Measurements from ENCODE around the gene FAM89B. TPM values are rescaled to one million over a fixed set of nuclear protein-coding genes. Genes with fewer than 3 reads are reported as not detected.

Gene FAM89B
- total and polyA plus RNA-seq, 2 donors (not counting 1 experiment from before 2014, with no cell fraction given) = 17.5 to 18.2 TPM

- Histone ChIP-seq H3K9me3 (ENCODE audit: control insufficient read depth, insufficient read depth, low read depth, low read length) (no peaks in the 10 kb centered on the region), H4K20me1 (ENCODE audit: control insufficient read depth, extremely low read depth, insufficient read depth, low read length) (no peaks in the 10 kb centered on the region), H3K27ac (ENCODE audit: insufficient read depth, low read length) (no peak within 1 kb of the TSS), H3K79me2 (ENCODE audit: control insufficient read depth, insufficient read depth, low read length) (no peaks in the 10 kb centered on the region), H3K27me3 (ENCODE audit: control insufficient read depth, insufficient read depth, low read length) (no peaks in the 10 kb centered on the region), H3K4me1 (ENCODE audit: control insufficient read depth, extremely low read depth, insufficient read depth, low read length) (no peaks in the 10 kb centered on the region), H3K4me2 (ENCODE audit: extremely low read depth, insufficient read depth, low read length) (no peak within 1 kb of the TSS), H3K4me3 (replicated peaks in 1 of 4; ENCODE audit: control extremely low read depth in 1 of 4, insufficient read depth in 1 of 4, low read depth in 3 of 4, low read length in 4 of 4) (no peak within 1 kb of the TSS), H3K9ac (ENCODE audit: insufficient read depth, low read length) (no peak within 1 kb of the TSS), H3K36me3 (ENCODE audit: control insufficient read depth, insufficient read depth, low read length) (peaks cover 20% of the 10 kb centered on the region), H2AFZ (ENCODE audit: low read length) (no peak within 1 kb of the TSS)
- peak in 1 of 2 donors; percentile 28 for DNase-seq (ENCODE audit: low read depth in 2 of 2)
- TF ChIP-seq EZH2 (IDR thresholded peaks at IDR 0.05; ENCODE audit: low read length, missing control alignments) (no peak), CTCF (conservative IDR thresholded peaks at IDR 0.05 in 1 of 2, IDR thresholded peaks at IDR 0.05 in 1 of 2; ENCODE audit: low read depth in 1 of 2, low read length in 2 of 2) (no peak)
Observed at GRCh38 chr11:65595543-65596281, 23.4 kb downstream of the FAM89B start, which contains the start of gene KCNK7. Gene KCNK7, minus strand, starts transcription at chr11:65595800. Its CDS starts 28 bp downstream, at chr11:65595772.

DNA sequence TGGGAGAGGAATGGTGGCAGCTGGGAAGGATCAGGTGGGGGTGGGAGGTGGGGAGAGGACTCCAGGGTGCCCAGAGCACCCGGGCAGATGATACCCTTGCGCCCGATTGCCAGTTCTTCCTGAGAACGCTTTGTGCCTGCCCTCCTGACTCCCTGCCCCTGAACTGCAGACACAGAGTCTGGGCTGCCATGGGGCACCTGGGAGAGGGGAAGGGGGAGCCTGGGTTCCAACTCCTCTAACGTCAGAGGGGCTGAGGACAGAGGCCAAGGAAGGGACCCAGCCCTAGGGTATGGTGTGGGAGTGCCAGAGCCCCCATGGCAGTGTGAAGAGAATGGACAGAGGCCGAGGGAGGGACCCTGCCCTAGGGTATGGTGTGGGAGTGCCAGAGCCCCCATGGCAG is 24.2 kb downstream of the FAM89B start:
- Histone ChIP-seq H3K79me2 (ENCODE audit: control insufficient read depth, insufficient read depth, low read length) (no peaks in the 10 kb centered on the region), H3K4me2 (ENCODE audit: extremely low read depth, insufficient read depth, low read length) (no peak overlapping the region), H3K9ac (ENCODE audit: insufficient read depth, low read length) (no peak overlapping the region), H4K20me1 (ENCODE audit: control insufficient read depth, extremely low read depth, insufficient read depth, low read length) (no peaks in the 10 kb centered on the region), H3K9me3 (ENCODE audit: control insufficient read depth, insufficient read depth, low read depth, low read length) (no peaks in the 10 kb centered on the region), H3K27me3 (ENCODE audit: control insufficient read depth, insufficient read depth, low read length) (no peaks in the 10 kb centered on the region), H3K4me3 (replicated peaks in 1 of 4; ENCODE audit: control extremely low read depth in 1 of 4, insufficient read depth in 1 of 4, low read depth in 3 of 4, low read length in 4 of 4) (no peak overlapping the region), H2AFZ (ENCODE audit: low read length) (no peak overlapping the region), H3K4me1 (ENCODE audit: control insufficient read depth, extremely low read depth, insufficient read depth, low read length) (no peaks in the 10 kb centered on the region), H3K27ac (ENCODE audit: insufficient read depth, low read length) (no peak overlapping the region), H3K36me3 (ENCODE audit: control insufficient read depth, insufficient read depth, low read length) (peaks cover 20% of the 10 kb centered on the region)
- no peak for DNase-seq (ENCODE audit: low read depth in 2 of 2)
- no peak for TF ChIP-seq CTCF (conservative IDR thresholded peaks at IDR 0.05 in 1 of 2, IDR thresholded peaks at IDR 0.05 in 1 of 2; ENCODE audit: low read depth in 1 of 2, low read length in 2 of 2)
- TF ChIP-seq EZH2 (IDR thresholded peaks at IDR 0.05; ENCODE audit: low read length, missing control alignments) = no peak

GRCh38 chr11:65598258-65598699 is 25.9 kb downstream of the FAM89B start:
- H3K27ac ChIP-seq (ENCODE audit: insufficient read depth, low read length) = no peak overlapping the region
- no peaks in the 10 kb centered on the region for H3K79me2 ChIP-seq (ENCODE audit: control insufficient read depth, insufficient read depth, low read length)
- no peaks in the 10 kb centered on the region for H3K27me3 ChIP-seq (ENCODE audit: control insufficient read depth, insufficient read depth, low read length)
- H3K9ac ChIP-seq (ENCODE audit: insufficient read depth, low read length) = no peak overlapping the region
- no peaks in the 10 kb centered on the region for H3K9me3 ChIP-seq (ENCODE audit: control insufficient read depth, insufficient read depth, low read depth, low read length)
- DNase-seq (ENCODE audit: low read depth in 2 of 2) = no peak
- no peak overlapping the region for H3K4me3 ChIP-seq (replicated peaks in 1 of 4; ENCODE audit: control extremely low read depth in 1 of 4, insufficient read depth in 1 of 4, low read depth in 3 of 4, low read length in 4 of 4)
- no peak overlapping the region for H2AFZ ChIP-seq (ENCODE audit: low read length)
- TF ChIP-seq EZH2 (IDR thresholded peaks at IDR 0.05; ENCODE audit: low read length, missing control alignments) = no peak
- TF ChIP-seq CTCF (conservative IDR thresholded peaks at IDR 0.05 in 1 of 2, IDR thresholded peaks at IDR 0.05 in 1 of 2; ENCODE audit: low read depth in 1 of 2, low read length in 2 of 2) = no peak
- no peaks in the 10 kb centered on the region for H3K4me1 ChIP-seq (ENCODE audit: control insufficient read depth, extremely low read depth, insufficient read depth, low read length)
- no peak overlapping the region for H3K4me2 ChIP-seq (ENCODE audit: extremely low read depth, insufficient read depth, low read length)
- no peaks in the 10 kb centered on the region for H4K20me1 ChIP-seq (ENCODE audit: control insufficient read depth, extremely low read depth, insufficient read depth, low read length)
- peaks cover 15% of the 10 kb centered on the region for H3K36me3 ChIP-seq (ENCODE audit: control insufficient read depth, insufficient read depth, low read length)

Measured in fibroblast of lung (primary cell).